ENCODE data around the gene CTNND1. TPM values are rescaled to one million over a fixed set of nuclear protein-coding genes. Genes with fewer than 3 reads are reported as not detected.

CTNND1 gene
- total and polyA plus RNA-seq, 8 donors: 187 to 301 (median 263) TPM

DNA sequence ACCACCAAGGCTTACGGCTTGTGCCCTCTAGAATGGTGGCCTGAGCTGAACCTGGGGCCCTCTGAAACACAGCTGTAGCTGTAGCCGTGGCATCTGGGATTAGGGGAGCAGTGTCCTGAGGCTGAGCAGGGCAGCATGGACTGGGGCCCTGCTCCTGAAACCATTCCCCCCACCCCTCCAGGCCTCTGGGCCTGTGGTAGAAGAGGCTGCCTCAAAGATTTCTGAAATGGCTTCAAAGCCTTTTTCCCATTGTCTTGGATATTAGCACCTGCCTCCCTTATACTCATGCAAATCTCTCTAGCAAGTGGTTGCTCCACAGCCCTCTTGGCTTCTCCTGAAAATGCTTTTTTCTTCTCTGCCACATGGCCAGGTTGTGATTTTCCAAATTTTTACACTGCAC is 106.9 kb downstream of the CTNND1 start:
- Histone ChIP-seq H3K36me3 (no peaks in the 10 kb centered on the region), H3K27ac (no peak overlapping the region), H3K9me3 (no peaks in the 10 kb centered on the region), H3K4me1 (no peaks in the 10 kb centered on the region), H3K4me3 (no peak overlapping the region), H3K27me3 (no peaks in the 10 kb centered on the region)
- ATAC-seq (no peak), DNase-seq (no peak)
- intact Hi-C loops (cut with DNase I): no loop called here
- TF ChIP-seq, protein P1, sequence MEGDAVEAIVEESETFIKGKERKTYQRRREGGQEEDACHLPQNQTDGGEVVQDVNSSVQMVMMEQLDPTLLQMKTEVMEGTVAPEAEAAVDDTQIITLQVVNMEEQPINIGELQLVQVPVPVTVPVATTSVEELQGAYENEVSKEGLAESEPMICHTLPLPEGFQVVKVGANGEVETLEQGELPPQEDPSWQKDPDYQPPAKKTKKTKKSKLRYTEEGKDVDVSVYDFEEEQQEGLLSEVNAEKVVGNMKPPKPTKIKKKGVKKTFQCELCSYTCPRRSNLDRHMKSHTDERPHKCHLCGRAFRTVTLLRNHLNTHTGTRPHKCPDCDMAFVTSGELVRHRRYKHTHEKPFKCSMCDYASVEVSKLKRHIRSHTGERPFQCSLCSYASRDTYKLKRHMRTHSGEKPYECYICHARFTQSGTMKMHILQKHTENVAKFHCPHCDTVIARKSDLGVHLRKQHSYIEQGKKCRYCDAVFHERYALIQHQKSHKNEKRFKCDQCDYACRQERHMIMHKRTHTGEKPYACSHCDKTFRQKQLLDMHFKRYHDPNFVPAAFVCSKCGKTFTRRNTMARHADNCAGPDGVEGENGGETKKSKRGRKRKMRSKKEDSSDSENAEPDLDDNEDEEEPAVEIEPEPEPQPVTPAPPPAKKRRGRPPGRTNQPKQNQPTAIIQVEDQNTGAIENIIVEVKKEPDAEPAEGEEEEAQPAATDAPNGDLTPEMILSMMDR (IDR thresholded peaks at IDR 0.05): no peak

Other genes with a start within 250 kb of the CTNND1 start
- 10 to 100 TPM; 11.8 to 25.3 TPM for gene SLC43A1, start 246.1 kb upstream of the CTNND1 start, total RNA-seq
- gene SLC43A1, start 246.1 kb upstream of the CTNND1 start, polyA plus RNA-seq (ENCODE audit: insufficient read length in 6 of 6): 10 to 100 TPM; 11.7 to 19.6 (median 18.0) TPM
- gene TIMM10, start 231.0 kb upstream of the CTNND1 start, total RNA-seq: 10 to 100 TPM; 21.7 to 39.6 TPM
- gene TIMM10, start 231.0 kb upstream of the CTNND1 start, polyA plus RNA-seq (ENCODE audit: insufficient read length in 6 of 6): 10 to 100 TPM; 26.5 to 41.0 (median 33.6) TPM
- gene SMTNL1, start 224.2 kb upstream of the CTNND1 start, total RNA-seq: not detected
- gene SMTNL1, start 224.2 kb upstream of the CTNND1 start, polyA plus RNA-seq (ENCODE audit: insufficient read length in 6 of 6): under 1 TPM; 0.13 to 0.80 (median 0.42) TPM
- 100 to 1,000 TPM in 1 of 2 donors, 10 to 100 TPM in 1; 97.1 to 109 TPM for gene UBE2L6, start 194.1 kb upstream of the CTNND1 start, total RNA-seq
- gene UBE2L6, start 194.1 kb upstream of the CTNND1 start, polyA plus RNA-seq (ENCODE audit: insufficient read length in 6 of 6): 10 to 100 TPM; 56.1 to 67.0 (median 62.9) TPM
- 100 to 1,000 TPM; 195 to 329 TPM for gene SERPING1, start 164.1 kb upstream of the CTNND1 start, total RNA-seq
- 100 to 1,000 TPM; 172 to 206 (median 193) TPM for gene SERPING1, start 164.1 kb upstream of the CTNND1 start, polyA plus RNA-seq (ENCODE audit: insufficient read length in 6 of 6)
- gene YPEL4, start 111.9 kb upstream of the CTNND1 start, total RNA-seq: 1 to 10 TPM; 1.2 to 2.3 TPM
- 10 to 100 TPM in 1 of 6 donors, 1 to 10 TPM in 5; 5.9 to 10.1 (median 7.0) TPM for gene YPEL4, start 111.9 kb upstream of the CTNND1 start, polyA plus RNA-seq (ENCODE audit: insufficient read length in 6 of 6)
- gene CLP1, start 104.0 kb upstream of the CTNND1 start, total RNA-seq: 10 to 100 TPM; 10.1 to 13.1 TPM
- gene CLP1, start 104.0 kb upstream of the CTNND1 start, polyA plus RNA-seq (ENCODE audit: insufficient read length in 6 of 6): 10 to 100 TPM; 11.9 to 14.3 (median 13.3) TPM
- gene ZDHHC5, start 93.7 kb upstream of the CTNND1 start, total RNA-seq: 10 to 100 TPM; 69.9 to 83.6 TPM
- gene ZDHHC5, start 93.7 kb upstream of the CTNND1 start, polyA plus RNA-seq (ENCODE audit: insufficient read length in 6 of 6): 10 to 100 TPM; 37.5 to 48.8 (median 41.0) TPM
- 10 to 100 TPM; 11.0 to 11.8 TPM for gene MED19, start 49.6 kb upstream of the CTNND1 start, total RNA-seq
- gene MED19, start 49.6 kb upstream of the CTNND1 start, polyA plus RNA-seq (ENCODE audit: insufficient read length in 6 of 6): 10 to 100 TPM; 14.0 to 21.9 (median 16.0) TPM
- 10 to 100 TPM; 67.7 to 88.3 TPM for gene TMX2, start 49.2 kb upstream of the CTNND1 start, total RNA-seq
- gene TMX2, start 49.2 kb upstream of the CTNND1 start, polyA plus RNA-seq (ENCODE audit: insufficient read length in 6 of 6): 100 to 1,000 TPM in 1 of 6 donors, 10 to 100 TPM in 5; 88.0 to 107 (median 93.9) TPM
- gene SELENOH, start 20.3 kb upstream of the CTNND1 start, total RNA-seq: 100 to 1,000 TPM in 1 of 2 donors, 10 to 100 TPM in 1; 94.1 to 108 TPM
- 100 to 1,000 TPM; 100 to 130 (median 116) TPM for gene SELENOH, start 20.3 kb upstream of the CTNND1 start, polyA plus RNA-seq (ENCODE audit: insufficient read length in 6 of 6)
- gene BTBD18, start 10.0 kb upstream of the CTNND1 start, total RNA-seq: not detected
- gene BTBD18, start 10.0 kb upstream of the CTNND1 start, polyA plus RNA-seq (ENCODE audit: insufficient read length in 6 of 6): under 1 TPM; 0.21 to 0.56 (median 0.31) TPM